NT2/D1 (cell line): ENCODE measurements around the gene PLOD2.

Experiments used
- SUZ12 ChIP-seq: IDR thresholded peaks from 2 replicates; pipeline ENCODE4 v1.6.1; 2011; ENCODE audit not compliant: insufficient read length, insufficient read depth; ENCODE audit errors: extremely low read depth
- YY1 ChIP-seq: IDR thresholded peaks from 2 replicates; pipeline ENCODE4 v1.6.1; 2011; ENCODE audit not compliant: insufficient read length, insufficient read depth
- ZNF274 ChIP-seq: IDR thresholded peaks from 2 replicates; pipeline ENCODE4 v1.6.1; 2011; ENCODE audit warnings: mild to moderate bottlenecking, low read depth, low read length

DNA sequence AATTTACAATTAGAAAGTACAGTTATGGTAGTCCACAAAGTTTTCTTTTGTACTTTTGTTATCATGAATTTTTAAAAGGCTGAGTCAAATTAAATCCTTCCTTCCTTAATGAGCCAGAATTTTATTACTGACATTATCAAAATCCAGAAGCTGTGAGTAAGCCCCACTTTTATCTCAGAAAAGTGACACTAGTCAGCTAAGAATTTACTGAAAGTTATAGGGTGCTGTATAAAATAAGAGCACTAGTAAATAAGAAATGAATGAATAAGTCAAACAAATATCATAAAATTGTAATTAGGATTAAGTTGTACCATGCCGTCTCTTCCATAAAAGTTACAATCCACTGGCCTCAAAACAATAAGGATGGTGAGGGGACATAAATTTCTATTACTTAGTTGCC lies 15.3 kb downstream of the PLOD2 start:
- TF ChIP-seq YY1 (no peak), ZNF274 (no peak), SUZ12 (no peak)
